Measurements from ENCODE around the gene NHLRC4. TPM values are rescaled to one million over a fixed set of nuclear protein-coding genes. Genes with fewer than 3 reads are reported as not detected.

The NHLRC4 gene
- total RNA-seq, 1 experiment from 2014 or later = 3.7 TPM

GRCh38 chr16:554640-555365, 12.0 kb upstream of the NHLRC4 start:
- no peak overlapping the region for H3K9ac ChIP-seq (ENCODE audit: low read length)
- no peak overlapping the region for H3K4me3 ChIP-seq (ENCODE audit: low read length)
- H3K9me2 ChIP-seq (replicated peaks; ENCODE audit: insufficient read depth, low read length) = no peaks in the 10 kb centered on the region
- no peaks in the 10 kb centered on the region for H3K36me3 ChIP-seq (ENCODE audit: insufficient read depth, low read length)
- H2AFZ ChIP-seq (ENCODE audit: low read length) = no peak overlapping the region
- 0 out of 2 replicates have a peak, but pooled peaks cover 10% of the 10 kb centered on the region for H4K20me1 ChIP-seq (ENCODE audit: insufficient read depth, low read depth, low read length)
- H3K27ac ChIP-seq (ENCODE audit: low read length) = no peak overlapping the region
- no peaks in the 10 kb centered on the region for H3K9me3 ChIP-seq (ENCODE audit: low read length)
- no peaks in the 10 kb centered on the region for H3K79me2 ChIP-seq (ENCODE audit: low read length)
- DNase-seq = no peak
- H3K4me2 ChIP-seq (ENCODE audit: low read depth, low read length, poor library complexity, severe bottlenecking) = no peak overlapping the region
- H3K4me1 ChIP-seq (ENCODE audit: low read length) = peaks cover 29% of the 10 kb centered on the region
- no peaks in the 10 kb centered on the region for H3K27me3 ChIP-seq (ENCODE audit: low read length)

DNA sequence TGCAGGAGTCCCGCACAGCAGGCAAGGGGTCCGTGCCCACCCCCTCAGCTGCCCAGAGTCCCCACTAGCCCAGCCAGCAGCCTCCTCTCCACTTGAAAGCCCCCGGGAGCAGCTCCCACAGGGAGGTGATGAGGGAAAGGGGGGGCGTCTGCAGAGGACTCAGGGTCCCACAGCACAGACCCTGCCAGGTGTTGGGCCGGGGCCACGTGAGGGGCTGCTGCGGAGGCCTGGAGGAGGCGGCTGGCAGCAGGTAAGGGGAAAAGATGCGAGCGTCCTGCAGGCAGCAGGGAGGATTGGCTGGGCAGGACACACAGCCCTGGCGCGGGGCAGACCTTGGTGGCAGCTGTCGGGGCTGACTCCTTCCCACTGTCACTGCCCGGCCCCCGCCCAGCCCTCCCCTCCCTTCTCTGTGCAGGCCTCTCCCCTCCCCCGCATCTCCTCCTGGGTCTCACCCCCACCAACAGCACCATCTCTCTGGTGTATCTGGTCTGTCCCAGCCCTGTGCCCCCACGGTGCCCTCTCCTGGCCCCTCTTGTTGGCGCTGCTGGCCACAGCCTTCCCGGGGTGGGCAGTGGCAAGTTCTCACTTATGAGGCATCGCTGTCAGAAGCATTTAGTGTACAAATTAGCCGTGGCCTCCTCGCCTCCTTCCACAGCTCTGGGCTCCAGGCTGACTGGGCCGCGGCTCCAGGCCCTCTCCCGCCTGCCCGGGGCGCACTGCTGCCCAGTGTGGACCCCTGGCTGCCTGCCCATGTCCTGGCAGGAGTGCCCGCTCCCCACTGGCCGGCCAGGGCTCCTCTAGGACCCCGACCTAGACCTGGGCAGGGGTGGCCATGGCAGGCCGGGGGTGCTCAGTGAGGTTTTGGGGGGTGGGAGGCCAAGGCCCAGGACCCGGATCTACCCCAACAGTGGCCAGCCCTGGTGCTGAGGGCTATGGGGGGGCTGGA, 11.0 kb upstream of the NHLRC4 start:
- no peaks in the 10 kb centered on the region for H3K36me3 ChIP-seq (ENCODE audit: insufficient read depth, low read length)
- no peaks in the 10 kb centered on the region for H3K27me3 ChIP-seq (ENCODE audit: low read length)
- H3K4me2 ChIP-seq (ENCODE audit: low read depth, low read length, poor library complexity, severe bottlenecking) = no peak overlapping the region
- H3K9ac ChIP-seq (ENCODE audit: low read length) = no peak overlapping the region
- no peak overlapping the region for H3K27ac ChIP-seq (ENCODE audit: low read length)
- no peak overlapping the region for H3K4me3 ChIP-seq (ENCODE audit: low read length)
- no peaks in the 10 kb centered on the region for H3K79me2 ChIP-seq (ENCODE audit: low read length)
- no peak overlapping the region for H2AFZ ChIP-seq (ENCODE audit: low read length)
- H3K9me2 ChIP-seq (replicated peaks; ENCODE audit: insufficient read depth, low read length) = no peaks in the 10 kb centered on the region
- H3K4me1 ChIP-seq (ENCODE audit: low read length) = peaks cover 29% of the 10 kb centered on the region
- DNase-seq = no peak
- no peaks in the 10 kb centered on the region for H3K9me3 ChIP-seq (ENCODE audit: low read length)
- 0 out of 2 replicates have a peak, but pooled peaks cover 10% of the 10 kb centered on the region for H4K20me1 ChIP-seq (ENCODE audit: insufficient read depth, low read depth, low read length)

GRCh38 chr16:556474-557173, 10.2 kb upstream of the NHLRC4 start:
- DNase-seq = no peak
- Histone ChIP-seq H3K4me2 (ENCODE audit: low read depth, low read length, poor library complexity, severe bottlenecking) (peak overlapping the region; percentile 63), H2AFZ (ENCODE audit: low read length) (no peak overlapping the region), H3K4me1 (ENCODE audit: low read length) (peaks cover 29% of the 10 kb centered on the region), H3K9me2 (replicated peaks; ENCODE audit: insufficient read depth, low read length) (no peaks in the 10 kb centered on the region), H3K36me3 (ENCODE audit: insufficient read depth, low read length) (no peaks in the 10 kb centered on the region), H4K20me1 (ENCODE audit: insufficient read depth, low read depth, low read length) (0 out of 2 replicates have a peak, but pooled peaks cover 10% of the 10 kb centered on the region), H3K9me3 (ENCODE audit: low read length) (no peaks in the 10 kb centered on the region), H3K9ac (ENCODE audit: low read length) (no peak overlapping the region), H3K27ac (ENCODE audit: low read length) (peak overlapping the region; percentile 71; the same call in 1 of the 2 replicates), H3K27me3 (ENCODE audit: low read length) (no peaks in the 10 kb centered on the region), H3K79me2 (ENCODE audit: low read length) (no peaks in the 10 kb centered on the region), H3K4me3 (ENCODE audit: low read length) (no peak overlapping the region)

DNA sequence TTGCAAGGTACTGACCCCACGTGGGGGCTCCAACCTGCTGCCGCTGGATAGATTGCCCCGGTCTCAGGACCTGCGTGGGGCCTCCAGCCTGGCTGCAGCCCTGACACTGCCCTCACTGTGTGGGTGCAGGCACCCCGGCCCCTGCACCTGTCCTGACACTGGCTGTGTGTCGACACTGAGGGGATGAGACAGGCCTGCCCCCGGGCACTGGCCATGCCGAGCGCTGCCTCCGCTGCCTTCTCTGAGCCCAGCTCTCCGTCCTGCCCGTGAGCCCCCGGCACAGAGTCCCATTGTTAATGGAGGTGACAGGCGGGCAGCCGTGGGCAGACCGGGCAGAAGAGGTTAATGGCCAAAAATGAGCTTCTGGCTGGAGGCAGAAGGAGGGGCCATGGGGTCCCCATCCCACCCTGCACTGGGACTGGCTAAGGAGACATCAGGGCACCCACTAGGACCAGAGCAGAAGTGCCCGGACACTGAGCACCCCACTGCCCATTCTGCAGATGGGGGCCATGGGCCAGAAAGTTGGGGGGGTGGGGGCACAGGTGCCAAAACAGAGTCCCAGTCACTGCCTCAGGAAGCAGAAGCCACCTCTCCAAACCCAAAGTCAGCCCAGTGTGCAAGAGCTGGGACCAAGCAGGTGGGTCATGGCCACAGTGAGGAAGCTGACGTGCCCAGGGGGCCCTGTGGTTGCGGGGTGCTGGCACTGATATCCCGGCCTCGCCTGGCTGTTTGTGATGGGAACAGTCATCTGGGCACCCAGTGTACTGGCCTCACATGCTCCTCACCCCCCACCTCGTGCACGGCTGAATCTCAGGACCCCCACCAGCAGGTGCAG, 9.1 kb upstream of the NHLRC4 start:
- Histone ChIP-seq H3K4me2 (ENCODE audit: low read depth, low read length, poor library complexity, severe bottlenecking) (peak overlapping the region; percentile 63), H2AFZ (ENCODE audit: low read length) (no peak overlapping the region), H3K4me1 (ENCODE audit: low read length) (peaks cover 29% of the 10 kb centered on the region), H3K27me3 (ENCODE audit: low read length) (no peaks in the 10 kb centered on the region), H3K4me3 (ENCODE audit: low read length) (peak overlapping the region; percentile 28; the same call in 1 of the 2 replicates), H3K27ac (ENCODE audit: low read length) (peak overlapping the region; percentile 71), H3K36me3 (ENCODE audit: insufficient read depth, low read length) (no peaks in the 10 kb centered on the region), H4K20me1 (ENCODE audit: insufficient read depth, low read depth, low read length) (0 out of 2 replicates have a peak, but pooled peaks cover 10% of the 10 kb centered on the region), H3K9me3 (ENCODE audit: low read length) (no peaks in the 10 kb centered on the region), H3K79me2 (ENCODE audit: low read length) (no peaks in the 10 kb centered on the region), H3K9ac (ENCODE audit: low read length) (peak overlapping the region; percentile 50), H3K9me2 (replicated peaks; ENCODE audit: insufficient read depth, low read length) (no peaks in the 10 kb centered on the region)
- DNase-seq = peak; percentile 70

DNA sequence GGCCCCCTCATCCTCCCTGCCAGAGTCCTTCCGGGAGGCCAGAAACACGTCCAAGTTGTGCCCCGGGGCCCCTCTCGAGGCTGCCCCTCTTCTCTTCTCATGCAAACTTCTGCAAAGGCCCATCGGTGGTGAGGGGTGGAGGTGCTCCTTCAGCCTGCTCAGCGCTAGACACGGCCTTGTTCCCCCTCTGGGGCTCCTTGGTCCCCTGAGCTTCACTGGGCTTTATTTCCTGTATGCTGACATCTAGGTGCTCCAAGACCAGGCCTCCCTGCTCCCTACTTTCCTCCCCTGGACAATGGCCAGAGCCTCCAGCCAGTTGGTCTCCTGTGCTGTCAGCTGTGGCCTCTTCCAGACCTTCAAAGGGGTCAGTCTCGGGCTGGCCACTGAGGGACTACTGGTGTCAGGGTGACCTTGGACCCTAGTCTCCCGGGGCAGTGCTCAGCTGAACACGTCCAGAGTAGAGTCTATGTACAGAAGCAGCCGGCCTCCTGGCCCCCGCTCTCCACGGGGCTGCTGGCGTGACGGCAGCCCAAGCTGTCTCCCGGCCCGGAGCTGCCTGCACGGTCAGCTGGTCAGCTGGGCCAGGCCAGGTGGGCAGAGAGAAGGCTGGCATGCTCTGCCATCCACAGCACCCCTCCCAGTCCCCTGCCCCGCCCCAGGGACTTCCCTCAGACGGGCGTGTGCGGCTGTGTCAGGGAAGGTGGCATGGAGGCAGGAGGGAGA, 8.3 kb upstream of the NHLRC4 start:
- DNase-seq = peak; percentile 89

GRCh38 chr16:559021-559380, 7.8 kb upstream of the NHLRC4 start:
- 0 out of 2 replicates have a peak, but pooled peaks cover 4% of the 10 kb centered on the region for H4K20me1 ChIP-seq (ENCODE audit: insufficient read depth, low read depth, low read length)
- H3K79me2 ChIP-seq (ENCODE audit: low read length) = no peaks in the 10 kb centered on the region
- H3K9ac ChIP-seq (ENCODE audit: low read length) = peak overlapping the region; percentile 50; the same call in 1 of the 2 replicates
- H3K4me3 ChIP-seq (ENCODE audit: low read length) = no peak overlapping the region
- no peak overlapping the region for H2AFZ ChIP-seq (ENCODE audit: low read length)
- no peaks in the 10 kb centered on the region for H3K36me3 ChIP-seq (ENCODE audit: insufficient read depth, low read length)
- peak overlapping the region; percentile 71 for H3K27ac ChIP-seq (ENCODE audit: low read length)
- no peaks in the 10 kb centered on the region for H3K9me3 ChIP-seq (ENCODE audit: low read length)
- no peaks in the 10 kb centered on the region for H3K27me3 ChIP-seq (ENCODE audit: low read length)
- peak overlapping the region; percentile 63 for H3K4me2 ChIP-seq (ENCODE audit: low read depth, low read length, poor library complexity, severe bottlenecking)
- DNase-seq = no peak
- no peaks in the 10 kb centered on the region for H3K9me2 ChIP-seq (replicated peaks; ENCODE audit: insufficient read depth, low read length)
- peaks cover 29% of the 10 kb centered on the region for H3K4me1 ChIP-seq (ENCODE audit: low read length)

More for the DNA sequence above, 8.3 kb upstream of the NHLRC4 start:
- H3K4me3 ChIP-seq (ENCODE audit: low read length) = peak overlapping the region; percentile 28; the same call in 1 of the 2 replicates
- no peaks in the 10 kb centered on the region for H3K9me2 ChIP-seq (replicated peaks; ENCODE audit: insufficient read depth, low read length)
- 0 out of 2 replicates have a peak, but pooled peaks cover 7% of the 10 kb centered on the region for H4K20me1 ChIP-seq (ENCODE audit: insufficient read depth, low read depth, low read length)
- H3K4me2 ChIP-seq (ENCODE audit: low read depth, low read length, poor library complexity, severe bottlenecking) = peak overlapping the region; percentile 63
- H2AFZ ChIP-seq (ENCODE audit: low read length) = no peak overlapping the region
- H3K27ac ChIP-seq (ENCODE audit: low read length) = peak overlapping the region; percentile 71
- peak overlapping the region; percentile 50 for H3K9ac ChIP-seq (ENCODE audit: low read length)
- H3K9me3 ChIP-seq (ENCODE audit: low read length) = no peaks in the 10 kb centered on the region
- no peaks in the 10 kb centered on the region for H3K79me2 ChIP-seq (ENCODE audit: low read length)
- H3K27me3 ChIP-seq (ENCODE audit: low read length) = no peaks in the 10 kb centered on the region
- peaks cover 29% of the 10 kb centered on the region for H3K4me1 ChIP-seq (ENCODE audit: low read length)
- H3K36me3 ChIP-seq (ENCODE audit: insufficient read depth, low read length) = no peaks in the 10 kb centered on the region

Measured in Karpas-422 (cell line).